Nephron progenitor cell (in vitro differentiated cells): ENCODE data around the gene SYDE2.

Experiments used
- DNase-seq: peaks from one replicate; pipeline ENCODE4 v3.0.0; 2021
- H3K27ac Mint-ChIP-seq: 2 replicates; pipeline ENCODE4 v1.8.0; 2021; ENCODE audit warnings: mild to moderate bottlenecking, moderate library complexity, mixed read lengths
- H3K27me3 Mint-ChIP-seq: 2 replicates; pipeline ENCODE4 v1.8.0; 2021; ENCODE audit warnings: mild to moderate bottlenecking, low read depth, mixed read lengths; ENCODE audit not compliant: poor library complexity
- H3K36me3 Mint-ChIP-seq: 2 replicates; pipeline ENCODE4 v1.8.0; 2021; ENCODE audit warnings: low read depth, mixed read lengths
- H3K4me1 Mint-ChIP-seq: 2 replicates; pipeline ENCODE4 v1.8.0; 2021; ENCODE audit warnings: mixed read lengths
- H3K4me3 Mint-ChIP-seq: 2 replicates; pipeline ENCODE4 v1.8.0; 2021; ENCODE audit warnings: mild to moderate bottlenecking, moderate library complexity, mixed read lengths
- H3K9me3 Mint-ChIP-seq: 2 replicates; pipeline ENCODE4 v1.8.0; 2021; ENCODE audit warnings: mild to moderate bottlenecking, moderate library complexity, mixed read lengths
- TF ChIP-seq, protein P1 (sequence below): fragments of 200-600 bp; sonication (generic); IDR thresholded peaks from 2 replicates; pipeline ENCODE4 v1.5.0; 2021; ENCODE audit warnings: antibody characterized with exemption

SYDE2 gene

GRCh38 chr1:85243372-85243771 is 42.6 kb upstream of the SYDE2 start:
- Mint-ChIP-seq H3K4me3 (no peak overlapping the region), H3K4me1 (peaks cover 45% of the 10 kb centered on the region), H3K27ac (no peak overlapping the region), H3K9me3 (peaks cover 7% of the 10 kb centered on the region), H3K36me3 (peaks cover 5% of the 10 kb centered on the region), H3K27me3 (no peaks in the 10 kb centered on the region)
- TF ChIP-seq, protein P1, sequence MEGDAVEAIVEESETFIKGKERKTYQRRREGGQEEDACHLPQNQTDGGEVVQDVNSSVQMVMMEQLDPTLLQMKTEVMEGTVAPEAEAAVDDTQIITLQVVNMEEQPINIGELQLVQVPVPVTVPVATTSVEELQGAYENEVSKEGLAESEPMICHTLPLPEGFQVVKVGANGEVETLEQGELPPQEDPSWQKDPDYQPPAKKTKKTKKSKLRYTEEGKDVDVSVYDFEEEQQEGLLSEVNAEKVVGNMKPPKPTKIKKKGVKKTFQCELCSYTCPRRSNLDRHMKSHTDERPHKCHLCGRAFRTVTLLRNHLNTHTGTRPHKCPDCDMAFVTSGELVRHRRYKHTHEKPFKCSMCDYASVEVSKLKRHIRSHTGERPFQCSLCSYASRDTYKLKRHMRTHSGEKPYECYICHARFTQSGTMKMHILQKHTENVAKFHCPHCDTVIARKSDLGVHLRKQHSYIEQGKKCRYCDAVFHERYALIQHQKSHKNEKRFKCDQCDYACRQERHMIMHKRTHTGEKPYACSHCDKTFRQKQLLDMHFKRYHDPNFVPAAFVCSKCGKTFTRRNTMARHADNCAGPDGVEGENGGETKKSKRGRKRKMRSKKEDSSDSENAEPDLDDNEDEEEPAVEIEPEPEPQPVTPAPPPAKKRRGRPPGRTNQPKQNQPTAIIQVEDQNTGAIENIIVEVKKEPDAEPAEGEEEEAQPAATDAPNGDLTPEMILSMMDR = no peak
- DNase-seq = no peak

- Mint-ChIP-seq H3K27ac (peak overlapping the region; percentile 40), H3K27me3 (no peaks in the 10 kb centered on the region), H3K4me3 (no peak overlapping the region)
These were observed 39.8 kb upstream of the SYDE2 start for GRCh38 chr1:85240643-85241042.

GRCh38 chr1:85240174-85240601 is 39.4 kb upstream of the SYDE2 start:
- peaks cover 40% of the 10 kb centered on the region for H3K4me1 Mint-ChIP-seq
- no peak for DNase-seq
- no peaks in the 10 kb centered on the region for H3K36me3 Mint-ChIP-seq
- H3K9me3 Mint-ChIP-seq = no peaks in the 10 kb centered on the region
- H3K27me3 Mint-ChIP-seq = peaks cover under 1% of the 10 kb centered on the region
- TF ChIP-seq, protein P1 = no peak
- H3K4me3 Mint-ChIP-seq = no peak overlapping the region
- peak overlapping the region; percentile 40 for H3K27ac Mint-ChIP-seq

More at GRCh38 chr1:85240643-85241042, 39.8 kb upstream of the SYDE2 start:
- Mint-ChIP-seq H3K36me3 (no peaks in the 10 kb centered on the region), H3K9me3 (no peaks in the 10 kb centered on the region), H3K4me1 (peaks cover 43% of the 10 kb centered on the region)
- DNase-seq = no peak
- TF ChIP-seq, protein P1 = no peak

GRCh38 chr1:85237613-85238012 is 36.8 kb upstream of the SYDE2 start:
- TF ChIP-seq, protein P1 = no peak
- no peak for DNase-seq
- H3K4me3 Mint-ChIP-seq = no peak overlapping the region
- H3K4me1 Mint-ChIP-seq = peaks cover 23% of the 10 kb centered on the region
- H3K27me3 Mint-ChIP-seq = peaks cover 4% of the 10 kb centered on the region
- no peaks in the 10 kb centered on the region for H3K36me3 Mint-ChIP-seq
- no peak overlapping the region for H3K27ac Mint-ChIP-seq
- H3K9me3 Mint-ChIP-seq = no peaks in the 10 kb centered on the region

DNA sequence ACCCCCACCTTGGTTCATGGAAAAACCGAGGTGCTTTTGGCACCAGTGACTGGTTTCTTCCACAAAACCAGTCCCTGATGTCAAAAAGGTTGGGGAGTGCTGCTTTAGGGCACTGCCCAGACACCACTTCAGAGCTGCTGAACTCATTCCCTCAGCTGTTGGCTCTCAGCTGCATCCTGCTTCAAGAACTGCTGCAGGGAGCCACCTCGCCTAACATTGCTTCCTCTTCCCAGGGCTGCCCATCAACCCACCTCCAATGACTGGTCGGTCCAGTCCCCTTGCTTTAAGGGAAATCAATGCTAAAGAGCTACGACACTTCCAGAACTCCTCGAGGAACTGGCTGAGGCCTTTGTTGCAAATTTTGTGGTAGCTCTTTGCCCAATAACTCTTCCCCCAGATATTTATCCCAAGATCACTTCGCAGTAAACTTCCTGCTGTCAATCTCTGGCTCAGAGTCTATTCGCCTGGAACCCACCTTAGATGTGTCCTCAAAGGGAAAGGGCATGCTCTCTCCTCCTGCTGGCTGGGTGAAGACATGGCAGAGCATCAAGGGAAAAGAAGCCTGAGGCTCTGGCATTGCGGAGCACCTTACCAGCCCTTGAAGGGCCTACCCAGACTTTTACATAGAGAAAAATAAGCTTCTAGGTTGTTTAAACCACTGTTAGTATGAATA is 29.6 kb upstream of the SYDE2 start:
- no peak for DNase-seq
- Mint-ChIP-seq H3K9me3 (no peaks in the 10 kb centered on the region), H3K4me1 (peaks cover 30% of the 10 kb centered on the region), H3K4me3 (no peak overlapping the region), H3K27me3 (peaks cover 4% of the 10 kb centered on the region), H3K36me3 (no peaks in the 10 kb centered on the region), H3K27ac (no peak overlapping the region)
- TF ChIP-seq, protein P1 = peak; percentile 12

DNA sequence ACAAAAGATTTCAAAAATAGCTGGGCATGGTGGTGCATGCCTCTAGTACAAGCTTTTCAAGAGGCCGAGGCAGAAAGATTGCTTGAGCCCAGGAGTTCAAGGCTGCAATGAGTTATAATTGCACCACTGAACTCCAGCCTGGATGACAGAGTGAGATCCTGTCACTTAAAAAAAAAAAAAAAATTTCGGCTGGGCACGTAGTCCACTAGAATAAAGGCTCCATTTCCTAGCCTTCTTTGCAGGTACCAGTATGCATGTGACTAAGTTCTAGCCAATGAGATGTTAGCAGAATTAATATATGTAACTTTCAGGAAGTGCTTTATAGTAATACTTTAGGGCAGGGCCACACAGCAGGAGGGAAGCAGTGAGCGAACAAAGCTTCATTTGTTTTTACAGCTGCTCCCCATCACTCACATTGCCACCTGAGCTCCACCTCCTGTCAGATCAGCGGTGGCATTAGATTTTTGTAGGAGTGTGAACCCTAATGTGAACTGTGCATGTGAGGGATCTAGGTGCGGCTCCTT is 28.8 kb upstream of the SYDE2 start:
- H3K27ac Mint-ChIP-seq = no peak overlapping the region
- H3K27me3 Mint-ChIP-seq = no peaks in the 10 kb centered on the region
- no peak overlapping the region for H3K4me3 Mint-ChIP-seq
- H3K4me1 Mint-ChIP-seq = peaks cover 38% of the 10 kb centered on the region
- no peak for DNase-seq
- H3K9me3 Mint-ChIP-seq = no peaks in the 10 kb centered on the region
- TF ChIP-seq, protein P1 = no peak
- H3K36me3 Mint-ChIP-seq = no peaks in the 10 kb centered on the region
